HG02588 (cell line): ENCODE results near the gene FHAD1.

Experiments used
- ATAC-seq: cut with Tn5 transposase; IDR thresholded peaks from one replicate; pipeline ENCODE4 v1.9.1; 2021; ENCODE audit warnings: mild to moderate bottlenecking, moderate library complexity; ENCODE audit not compliant: unreplicated experiment

FHAD1 gene

DNA sequence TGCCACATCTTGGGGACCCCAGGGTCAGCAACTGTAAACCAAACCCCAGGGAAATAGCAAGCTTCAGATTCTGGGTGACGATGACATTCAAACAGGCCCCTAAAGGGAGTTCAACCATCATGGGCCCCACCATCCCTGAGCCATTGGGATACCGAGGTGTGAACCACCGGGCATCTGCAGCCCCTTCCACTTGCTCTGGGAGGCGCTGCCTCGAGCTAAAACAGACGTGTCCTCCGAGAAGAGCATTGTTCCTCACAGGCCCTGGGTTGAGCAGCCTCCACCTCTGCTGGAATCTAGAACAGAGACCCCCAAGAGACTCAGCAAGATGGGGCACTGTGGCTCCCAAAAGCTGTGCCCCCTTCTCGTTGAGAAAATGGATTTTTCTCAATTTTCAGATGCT is 143.6 kb downstream of the FHAD1 start:
- ATAC-seq: no peak

DNA sequence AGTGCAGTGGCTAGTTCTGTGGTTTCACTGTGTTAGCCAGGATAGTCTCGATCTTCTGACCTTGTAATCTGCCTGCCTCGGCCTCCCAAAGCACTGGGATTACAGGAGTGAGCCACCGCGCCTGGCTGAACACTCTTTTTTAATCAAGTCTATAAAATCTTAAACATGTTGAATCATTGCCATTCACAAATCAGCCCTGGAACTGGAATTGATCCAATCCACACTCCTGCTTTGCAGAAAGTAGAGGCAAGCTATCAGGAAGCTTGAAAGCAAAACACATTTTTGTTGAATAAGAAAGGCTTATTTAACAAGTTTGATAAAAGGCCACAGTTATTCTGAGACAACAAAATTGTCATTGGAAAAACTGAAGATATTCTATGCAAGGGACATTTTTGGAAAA is 144.3 kb downstream of the FHAD1 start:
- no peak for ATAC-seq

DNA sequence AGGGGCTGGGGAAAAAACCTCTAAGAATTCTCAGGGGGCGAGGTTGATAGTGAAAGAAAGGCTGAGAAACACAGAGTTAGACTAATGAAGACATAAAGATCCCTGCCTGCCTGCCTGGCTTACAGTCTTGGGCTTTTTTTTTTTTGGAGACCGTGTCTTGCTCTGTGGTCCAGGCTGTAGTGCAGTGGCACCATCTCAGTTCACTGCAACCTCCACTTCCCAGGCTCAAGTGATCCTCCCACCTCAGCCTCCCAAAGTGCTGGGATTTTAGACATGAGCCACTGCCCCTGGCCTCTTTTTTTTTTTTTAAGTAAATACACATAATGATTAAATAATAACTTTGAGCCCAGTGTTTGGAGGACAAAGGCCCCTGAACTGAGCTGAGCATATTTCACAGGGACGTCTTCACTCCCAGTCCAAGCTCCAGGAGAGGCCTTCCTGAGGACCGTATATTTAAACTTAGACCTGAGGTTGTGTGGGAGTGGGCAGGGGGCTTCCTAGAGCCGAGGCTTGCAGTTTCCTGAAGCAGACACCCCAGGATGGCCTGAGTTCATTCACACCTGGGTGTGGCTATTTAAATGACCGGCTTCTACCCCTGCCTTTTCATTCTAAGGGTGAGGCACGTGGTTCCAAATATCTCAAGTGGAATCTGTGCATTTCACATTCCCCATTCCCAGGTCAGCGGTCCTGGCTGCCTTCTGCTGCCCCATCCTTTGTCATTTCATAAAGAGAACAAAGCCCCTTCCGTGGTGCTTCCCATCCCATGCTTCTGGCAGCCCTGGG is 146.6 kb downstream of the FHAD1 start:
- ATAC-seq: no peak

DNA sequence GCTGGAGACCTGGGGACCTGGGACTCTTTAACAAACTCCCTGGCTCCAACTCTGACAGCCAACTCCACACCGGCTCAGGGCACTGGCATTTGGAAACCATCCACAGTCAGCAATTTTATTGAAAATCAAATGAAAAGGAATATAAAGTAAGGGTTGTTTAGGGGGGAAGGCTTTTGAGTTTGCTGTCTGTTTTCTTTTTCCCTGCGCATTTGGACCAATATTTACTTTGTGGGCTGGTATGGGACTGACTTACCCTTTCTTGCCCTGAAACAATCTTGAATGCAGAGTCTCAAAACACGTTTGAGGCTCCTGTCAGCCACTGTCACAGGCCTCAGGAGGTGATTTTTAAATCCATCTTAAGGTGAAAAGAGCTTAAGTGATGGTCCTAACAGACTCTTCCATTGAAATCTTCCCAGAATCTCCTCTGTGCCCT is 147.3 kb downstream of the FHAD1 start:
- no peak for ATAC-seq

DNA sequence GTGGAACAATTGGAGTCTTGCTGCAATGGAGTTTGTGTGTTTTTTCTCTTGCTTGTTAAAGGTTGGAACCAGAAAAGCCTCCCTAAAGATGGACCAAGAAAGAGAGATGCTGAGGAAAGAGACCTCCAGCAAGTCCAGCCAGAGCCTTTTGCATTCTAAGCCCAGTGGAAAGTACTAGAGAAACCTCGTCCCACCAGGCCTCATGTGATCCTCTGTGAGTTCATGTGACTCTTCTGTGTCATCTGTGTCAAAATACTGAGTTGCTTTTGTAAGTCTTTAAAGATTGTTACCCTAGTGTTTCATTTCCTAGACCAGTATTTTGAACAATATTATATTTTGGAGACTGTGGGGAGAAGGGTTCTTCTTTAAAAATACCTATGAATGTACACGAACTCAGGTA is 150.2 kb downstream of the FHAD1 start:
- no peak for ATAC-seq

DNA sequence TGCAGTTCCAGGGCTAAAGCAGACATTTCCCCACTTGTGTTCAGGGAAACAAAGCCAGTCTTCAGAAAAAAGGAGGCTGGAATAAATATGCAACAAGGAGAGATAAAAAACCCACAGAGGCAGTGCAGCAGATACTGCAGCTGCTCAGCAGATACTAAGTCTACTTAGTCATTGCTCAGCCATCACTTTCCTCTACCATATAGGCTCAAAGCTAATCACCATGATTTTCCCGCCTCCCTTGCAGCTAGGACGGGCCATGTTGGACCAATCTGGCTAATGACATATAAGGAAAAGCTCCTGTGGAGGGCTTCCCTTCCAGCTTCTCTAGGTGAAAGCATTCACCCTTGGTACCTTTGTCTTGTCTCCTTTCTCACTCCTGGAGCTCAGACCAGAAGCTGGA is 152.7 kb downstream of the FHAD1 start:
- ATAC-seq: no peak

DNA sequence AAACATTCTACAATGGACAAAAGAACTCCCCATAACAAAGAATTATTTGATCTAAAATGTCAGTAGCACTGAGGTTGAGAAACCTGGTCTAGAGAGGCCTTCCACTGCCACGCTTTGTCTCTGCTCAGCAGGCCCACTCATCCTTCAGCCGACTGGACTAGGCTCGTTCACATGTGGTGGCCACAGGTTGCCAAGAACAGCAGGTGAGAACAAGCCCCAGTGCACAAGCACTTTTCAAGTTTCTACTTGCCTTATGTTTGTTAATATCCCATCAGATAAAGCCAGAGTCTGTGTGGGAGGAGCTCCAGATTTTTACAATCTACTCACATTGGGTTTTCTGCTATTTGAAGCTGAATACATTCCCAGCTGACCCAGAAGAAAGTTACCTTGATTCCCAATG is 153.6 kb downstream of the FHAD1 start:
- ATAC-seq: no peak

DNA sequence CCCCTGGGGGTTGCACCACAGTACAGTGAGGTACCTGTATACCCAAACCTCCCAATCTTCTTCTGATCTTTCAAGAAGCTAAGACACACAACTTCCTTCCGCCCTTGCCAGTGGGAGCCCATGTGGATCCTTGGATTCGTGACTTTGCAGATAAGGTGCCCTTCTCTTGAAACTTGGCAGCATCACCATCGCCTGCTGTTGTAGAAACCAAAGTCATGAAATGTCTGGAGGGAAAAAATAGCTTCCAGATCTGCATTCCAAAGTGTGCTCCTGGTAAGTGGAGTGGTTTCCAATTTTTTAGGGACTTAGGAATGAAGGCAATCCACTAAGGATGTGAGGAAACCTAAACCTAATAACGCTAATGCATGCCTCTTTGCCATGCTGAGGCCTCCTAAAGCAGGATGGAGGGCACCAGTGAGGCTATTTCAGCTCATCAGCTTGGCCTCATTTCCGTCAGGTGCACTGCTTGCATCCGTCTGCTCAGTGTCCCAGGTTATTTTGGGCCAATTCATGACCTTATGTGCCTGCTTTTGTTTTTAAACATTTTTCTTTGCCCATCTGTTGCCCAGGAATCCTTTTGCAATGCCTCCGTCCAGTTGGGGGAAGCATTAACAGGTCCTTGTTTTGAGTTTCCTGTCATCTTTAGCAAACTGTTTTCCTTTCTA is 154.5 kb downstream of the FHAD1 start:
- no peak for ATAC-seq

DNA sequence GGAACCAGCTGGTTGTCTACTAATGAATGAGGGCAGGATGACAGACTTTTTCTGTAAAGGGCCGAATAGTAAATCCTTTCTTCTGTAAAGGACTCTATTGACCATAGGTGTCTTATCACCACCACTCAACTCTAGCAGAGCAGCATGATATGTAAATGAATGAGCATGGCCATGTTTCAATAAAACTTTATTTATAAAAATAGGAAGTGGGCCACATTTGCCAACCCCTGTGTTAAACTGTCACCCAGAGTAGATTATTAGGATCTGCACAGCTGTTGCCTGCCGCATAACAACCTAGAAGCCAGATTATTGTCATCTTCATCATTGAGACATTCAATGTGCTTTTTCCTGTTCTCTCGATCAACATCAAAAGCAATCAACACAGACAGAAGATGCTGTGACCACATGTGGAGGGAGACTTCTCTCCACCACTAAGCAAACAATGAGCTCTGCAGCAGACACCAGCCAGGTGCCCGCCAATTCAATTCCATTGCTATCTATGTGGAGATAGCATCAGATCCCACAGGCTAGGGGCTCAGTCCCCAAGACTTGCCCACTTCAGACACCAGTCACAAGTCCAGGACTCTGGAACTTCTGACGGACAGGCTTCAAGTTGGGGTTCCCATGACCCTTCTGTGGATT is 155.9 kb downstream of the FHAD1 start:
- ATAC-seq: no peak

DNA sequence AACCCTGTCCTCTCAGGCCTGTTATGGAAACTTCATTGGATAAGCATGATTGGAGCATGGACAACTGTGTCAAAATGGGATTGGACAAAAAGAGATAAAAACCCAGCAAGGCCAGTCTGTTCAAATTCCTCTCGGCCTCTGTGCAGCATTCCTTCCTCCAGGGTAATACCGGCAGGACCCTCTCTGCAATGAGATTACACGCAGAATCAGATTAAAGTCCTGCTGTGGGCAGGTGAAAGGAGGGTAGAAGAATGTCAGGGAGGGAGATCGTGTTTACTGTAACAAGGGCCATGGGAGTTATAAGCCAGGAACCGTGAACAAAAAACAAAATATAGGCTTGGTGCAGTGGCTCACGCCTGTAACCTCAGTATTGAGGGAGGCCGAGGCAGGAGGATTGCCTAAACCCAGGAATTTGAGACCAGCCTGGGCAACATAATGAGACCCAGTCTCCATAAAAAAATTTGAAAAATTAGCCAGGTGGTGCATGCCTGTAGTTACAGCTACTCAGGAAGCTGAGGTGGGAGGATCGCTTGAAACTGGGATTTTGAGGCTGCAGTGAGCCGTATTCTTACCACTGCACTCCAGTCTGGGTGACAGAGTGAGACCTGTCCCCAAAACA is 157.0 kb downstream of the FHAD1 start:
- ATAC-seq: no peak

DNA sequence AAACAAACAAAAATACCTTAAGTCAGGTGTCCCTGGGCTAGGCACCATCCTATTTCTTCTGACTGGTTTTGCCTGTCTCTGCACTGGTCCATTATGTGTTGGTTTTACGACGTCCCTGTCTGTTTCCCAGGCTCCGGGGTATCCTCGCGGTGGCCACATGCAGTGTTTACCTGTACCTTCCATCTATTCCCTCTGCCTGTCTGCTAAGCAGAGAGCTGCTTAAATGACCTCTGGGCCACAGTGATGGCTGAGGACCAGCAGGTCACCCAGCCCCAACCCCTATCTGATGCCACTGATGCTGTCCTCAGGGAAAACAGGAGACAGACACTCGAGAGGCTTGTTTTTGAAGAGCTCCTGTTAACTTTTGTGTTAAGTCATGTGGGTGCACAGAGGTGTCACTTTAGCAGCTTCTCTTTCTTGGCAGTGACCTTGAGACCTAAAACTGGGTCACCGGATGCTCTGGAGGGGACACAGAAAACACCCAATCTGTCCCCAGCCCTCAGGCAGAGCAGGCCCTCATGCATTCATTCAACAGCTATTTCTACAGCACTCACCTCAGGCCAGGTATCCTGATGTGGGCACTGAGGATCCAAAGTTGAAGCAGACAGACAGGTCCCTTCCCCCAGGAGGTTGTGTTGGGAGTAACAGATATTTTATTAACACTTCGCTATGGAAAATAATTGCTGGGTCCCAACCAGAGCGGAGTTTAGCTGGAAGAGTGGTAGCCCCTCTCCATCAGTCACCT is 158.3 kb downstream of the FHAD1 start:
- ATAC-seq: no peak

DNA sequence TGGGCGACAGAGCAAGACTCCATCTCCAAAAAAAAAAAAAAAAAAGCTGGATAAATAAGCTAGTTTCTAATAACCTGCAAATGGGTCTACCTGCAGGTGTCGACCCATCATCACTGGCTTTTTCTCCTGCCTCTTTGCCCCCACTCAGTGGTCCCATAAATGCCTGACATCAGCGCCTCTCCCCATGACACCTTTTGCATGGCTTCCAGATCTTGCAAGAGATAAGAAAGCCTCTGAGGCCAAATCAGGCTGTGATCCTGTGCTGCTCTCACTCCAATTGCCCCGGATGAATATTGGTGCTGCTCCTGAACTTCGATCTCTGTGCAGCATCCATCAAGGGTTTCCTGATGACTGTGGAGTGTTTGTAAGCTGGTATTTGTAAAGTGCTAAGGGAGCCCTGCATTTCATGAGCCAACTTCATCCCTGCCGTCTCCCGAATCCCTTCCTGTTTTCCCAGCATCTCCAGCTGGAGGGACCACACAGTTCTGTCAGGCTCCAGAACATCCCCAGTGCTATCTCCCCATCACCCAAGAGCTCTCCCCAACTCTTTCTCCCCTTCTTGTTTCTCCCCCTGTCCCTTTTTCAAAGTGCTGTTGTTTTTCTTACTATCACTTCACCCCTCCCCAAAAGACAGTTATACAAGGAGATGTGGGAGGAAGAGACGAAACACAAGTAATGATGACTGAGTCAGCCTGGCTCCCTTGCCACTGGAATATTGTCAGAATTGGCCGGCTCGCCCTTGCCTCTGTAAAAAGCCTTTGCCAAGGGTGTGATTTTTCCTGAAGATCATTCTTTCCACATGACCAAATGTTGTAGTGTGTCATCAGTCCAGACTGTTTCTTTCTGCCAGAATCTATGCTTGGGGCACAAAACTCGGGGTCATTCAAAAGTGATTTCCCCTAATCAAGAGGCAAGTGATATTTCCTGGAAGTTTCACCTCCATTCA is 159.9 kb downstream of the FHAD1 start:
- ATAC-seq: no peak

DNA sequence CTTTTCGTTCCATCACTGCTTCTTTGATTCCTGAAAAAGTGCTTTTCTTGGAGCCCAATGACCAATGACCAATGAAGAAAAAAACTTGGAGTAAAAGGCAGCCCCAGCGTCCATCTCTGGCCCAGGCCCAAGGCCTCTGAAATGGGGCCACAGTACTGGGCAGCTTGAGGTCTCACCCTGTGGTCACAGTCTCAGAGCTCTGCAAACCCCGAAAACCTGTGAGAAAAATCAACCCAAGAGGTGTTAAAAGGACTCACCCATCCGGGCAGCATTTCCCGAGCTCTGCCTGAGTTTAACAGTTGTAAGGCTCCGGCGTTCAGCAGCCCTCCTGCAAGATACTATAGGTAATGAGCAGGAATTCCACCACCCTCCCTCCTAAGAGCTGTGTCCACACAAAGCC is 160.6 kb downstream of the FHAD1 start:
- ATAC-seq: no peak

DNA sequence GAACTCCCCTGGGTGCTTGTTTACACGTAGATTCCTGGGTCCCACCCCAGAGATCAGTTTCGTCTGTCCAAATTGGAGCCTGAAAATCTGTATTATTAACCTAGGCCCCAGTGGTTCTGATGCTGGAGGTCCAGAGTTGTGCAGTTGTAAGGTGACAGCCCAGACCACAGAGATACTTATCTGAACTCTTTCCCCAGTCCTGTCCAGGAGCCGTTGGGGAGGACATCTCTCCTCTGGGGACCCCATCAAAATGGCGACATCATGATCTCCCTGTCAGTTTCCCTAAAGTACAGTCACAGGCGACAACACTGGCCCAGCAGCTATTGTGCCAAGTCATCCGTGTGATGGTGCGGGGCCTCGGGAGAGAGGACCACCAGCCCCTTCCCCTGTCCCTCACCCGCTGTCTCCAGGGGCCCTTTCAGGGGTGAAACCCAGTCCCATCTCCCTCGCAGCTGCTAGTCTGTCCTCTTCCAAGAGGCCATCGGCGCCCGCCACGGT is 161.9 kb downstream of the FHAD1 start:
- ATAC-seq: no peak

DNA sequence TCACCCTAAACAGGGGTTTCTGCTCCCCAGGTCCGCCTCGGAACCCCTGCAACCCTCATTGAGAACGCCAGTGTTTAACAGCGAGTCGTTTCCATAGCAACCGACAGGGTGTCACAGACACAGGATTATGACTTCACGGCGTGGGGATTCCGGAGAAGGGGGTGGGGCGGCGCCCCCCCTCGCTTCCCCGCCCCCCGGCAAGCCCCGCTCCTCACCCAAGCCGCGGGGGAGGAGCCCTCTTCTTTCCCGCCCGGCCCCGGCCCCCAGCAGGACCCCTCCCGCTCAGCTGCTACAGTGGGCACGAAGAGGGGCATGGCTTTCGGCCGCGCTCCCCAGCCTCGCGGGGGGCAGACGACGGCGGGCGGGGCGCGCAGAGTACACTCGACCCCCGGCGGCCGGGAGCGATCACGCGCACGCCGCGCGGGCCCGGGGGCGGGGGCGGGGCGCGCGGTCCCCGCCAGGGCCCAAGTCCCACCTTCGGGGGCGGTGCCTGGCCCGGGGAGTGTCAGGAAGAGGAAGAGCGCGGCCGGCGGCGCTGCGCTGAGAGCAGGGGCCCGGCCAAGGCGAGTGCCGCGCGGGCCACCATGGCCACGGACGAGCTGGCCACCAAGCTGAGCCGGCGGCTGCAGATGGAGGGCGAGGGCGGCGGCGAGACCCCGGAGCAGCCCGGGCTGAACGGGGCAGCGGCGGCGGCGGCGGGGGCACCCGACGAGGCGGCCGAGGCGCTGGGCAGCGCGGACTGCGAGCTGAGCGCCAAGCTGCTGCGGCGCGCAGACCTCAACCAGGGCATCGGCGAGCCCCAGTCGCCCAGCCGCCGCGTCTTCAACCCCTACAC is 162.6 kb downstream of the FHAD1 start, which contains the start of gene EFHD2:
TSS of gene EFHD2 (plus strand) at position 501 of the 835 bp plus-strand sequence. CDS start at position 585, 84 bp downstream.
- peak; percentile 76 for ATAC-seq

DNA sequence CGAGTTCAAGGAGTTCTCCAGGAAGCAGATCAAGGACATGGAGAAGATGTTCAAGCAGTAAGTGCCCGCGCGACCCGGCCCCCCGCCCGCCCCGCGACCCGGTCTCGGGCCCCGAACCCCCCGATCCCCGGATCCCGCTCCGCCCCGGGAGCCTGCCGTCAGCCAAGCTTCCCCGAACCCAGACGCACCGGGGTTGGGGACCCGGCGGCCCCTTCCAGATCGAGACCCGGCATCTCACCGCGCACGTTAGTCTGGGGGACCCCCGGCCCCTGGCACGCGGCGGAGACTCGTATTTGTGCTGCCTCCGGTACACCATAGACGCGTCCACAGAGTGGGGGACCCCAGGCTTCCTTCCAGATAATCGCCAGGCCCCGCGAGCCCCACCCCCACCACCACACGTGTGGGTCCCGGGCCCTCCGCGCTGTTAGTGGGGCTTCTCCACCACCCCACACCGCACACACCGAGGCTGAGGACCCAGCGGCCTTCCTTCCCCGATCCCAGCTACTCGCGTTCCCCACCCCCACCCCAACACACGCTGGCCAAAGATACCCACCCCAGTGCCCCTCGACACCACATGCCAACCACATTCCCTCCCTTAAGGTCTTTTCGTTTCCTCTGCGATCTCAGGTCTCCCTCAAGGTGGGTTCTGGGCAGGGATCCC is 163.3 kb downstream of the FHAD1 start:
- no peak for ATAC-seq

DNA sequence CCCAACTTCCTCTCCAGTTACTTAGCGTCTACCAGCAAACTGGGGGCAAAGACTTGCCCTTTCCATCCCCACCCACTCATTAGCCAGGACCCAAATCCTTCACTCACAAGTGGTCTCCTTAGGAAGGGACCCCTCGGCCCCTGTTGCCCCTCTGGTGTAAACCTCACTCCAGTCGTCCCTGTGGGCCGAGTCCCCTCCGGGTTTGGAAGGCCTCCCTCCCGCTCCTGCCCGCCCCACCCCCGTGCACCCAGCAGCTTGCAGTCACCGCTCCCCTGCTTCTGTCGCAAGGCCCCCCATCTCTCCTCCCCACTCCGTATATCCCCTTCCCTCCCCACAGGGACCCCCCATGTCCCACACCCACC is 163.8 kb downstream of the FHAD1 start:
- ATAC-seq: no peak

DNA sequence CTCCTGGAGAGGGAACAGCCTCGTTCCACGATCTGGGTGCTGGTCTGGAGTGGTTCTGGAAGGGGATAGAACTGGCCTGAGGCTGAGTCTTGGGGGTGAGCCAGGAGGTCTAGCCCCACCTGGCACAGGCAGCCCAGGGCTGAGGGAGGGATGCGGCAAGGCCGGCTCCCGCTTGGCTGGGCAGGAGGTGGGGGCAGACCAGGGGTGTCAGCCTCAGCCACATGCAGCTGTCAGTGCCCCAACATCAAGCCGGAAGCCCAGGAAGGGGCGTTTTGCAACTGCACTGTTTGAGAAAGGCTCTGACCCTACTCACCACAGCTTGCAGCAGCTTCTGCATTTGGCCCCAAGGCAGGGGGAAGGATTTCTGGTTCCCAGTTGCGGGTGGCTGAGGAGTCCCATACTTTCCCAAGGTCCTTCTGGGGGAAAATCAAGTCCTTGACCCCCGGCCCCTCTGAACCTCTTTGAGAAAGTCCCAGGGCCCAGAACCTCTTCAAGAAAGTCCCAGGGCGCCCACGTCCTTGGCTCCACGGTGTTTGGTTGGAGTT is 164.6 kb downstream of the FHAD1 start:
- peak; percentile 36 for ATAC-seq
